Right cardiac atrium (tissue), 5 donors: ENCODE measurements around the gene AGBL1. TPM values are rescaled to one million over a fixed set of nuclear protein-coding genes. Genes with fewer than 3 reads are reported as not detected.

ENCODE experiments used
- ATAC-seq, 2 donors: fragments of 200-7000 bp; cut with Tn5 transposase; one replicate each; pipeline versions ENCODE4 v1.8.0 to v1.9.1; 2020; ENCODE audit warnings: moderate library complexity in 2 of 2, mild to moderate bottlenecking in 1 of 2
- DNase-seq, 3 donors: peaks; one replicate each; pipeline ENCODE4 v3.0.0-alpha.2; 2020
- H3K27ac ChIP-seq: one replicate; pipeline ENCODE4 v1.5.1; 2013; ENCODE audit warnings: mild to moderate bottlenecking, low read length, control low read depth, moderate library complexity
- H3K27me3 ChIP-seq: one replicate; pipeline ENCODE4 v1.6.1; 2013; ENCODE audit not compliant: control insufficient read depth, insufficient read depth
- H3K4me1 ChIP-seq: one replicate; pipeline ENCODE4 v1.6.1; 2013; ENCODE audit warnings: low read length; ENCODE audit not compliant: control insufficient read depth, insufficient read depth
- H3K4me3 ChIP-seq: one replicate; pipeline ENCODE4 v1.5.1; 2013; ENCODE audit warnings: low read length, control low read depth
- H3K9me3 ChIP-seq: one replicate; pipeline ENCODE4 v1.6.1; 2013; ENCODE audit warnings: low read length; ENCODE audit not compliant: control insufficient read depth
- WGBS: extraction: QIAGEN DNeasy Blood & Tissue Kit; methylation state at CpG from one replicate; pipeline ENCODE4 v1.1.7; 2013; 5-methylcytosine and 5-hydroxymethylcytosine counted together
- intact Hi-C, 4 donors: fragments of 100-400 bp; cut with DNase I; formaldehyde crosslinking; loops; one replicate each; pipeline versions ENCODE4 v1.11.0 to v1.14.0; 2022 to 2023
- polyA plus RNA-seq: library from polyadenylated mRNA; stranded (reverse); fragments of 200-250 nt; gene quantifications from one replicate; pipeline ENCODE4 v1.2.3, GENCODE V29; 2013
- total RNA-seq, 4 donors: library from RNA; stranded (reverse); fragmentation: NEBNext Ultra II Directional; extraction: Animal tissue kit (Norgen Biotek cat#: 25700); gene quantifications; one replicate each; pipeline ENCODE4 v1.2.1, GENCODE V29; 2021
- donor health status: healthy with polysubstance abuse.
- donor health status: DM: no; HTN: yes; CAD: no.
- donor health status: DM: no; HTN: no; CAD: no.
- donor health status: DM: no; HTN: yes; CAD: no; lungs with severe emphysema.
- donor health status: DM: yes; HTN: yes; CAD: no.

AGBL1 gene
- total and polyA plus RNA-seq, 5 donors: not detected

GRCh38 chr15:86483936-86484335 is 404.3 kb downstream of the AGBL1 start:
- Histone ChIP-seq H3K27ac (no peak overlapping the region), H3K4me1 (no peaks in the 10 kb centered on the region), H3K9me3 (no peaks in the 10 kb centered on the region), H3K4me3 (no peak overlapping the region), H3K27me3 (no peaks in the 10 kb centered on the region)
- DNase-seq (no peak), ATAC-seq (no peak)
- intact Hi-C loops: no loop called here
- WGBS: 1% methylated on average over 1 of the region's 1 CpG

DNA sequence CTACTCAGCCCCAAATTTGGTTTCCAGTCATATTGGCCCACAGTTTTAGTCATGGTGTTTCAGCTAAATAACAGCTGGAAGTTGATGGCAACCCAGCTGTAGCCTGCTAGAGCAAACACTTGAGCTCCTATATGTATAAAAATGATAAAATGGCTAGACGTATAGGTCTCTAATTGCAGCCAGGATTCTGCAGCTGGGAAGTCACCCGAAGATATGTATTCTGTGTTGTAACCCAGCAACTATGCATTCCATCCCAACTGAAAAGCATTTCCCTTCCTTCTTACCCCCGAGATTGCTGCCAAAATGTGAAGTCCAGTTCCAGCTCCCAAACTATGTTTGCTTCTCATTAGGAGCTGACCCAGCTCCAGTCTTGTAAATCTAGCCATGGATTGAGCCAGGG is 408.4 kb downstream of the AGBL1 start:
- intact Hi-C loops: no loop called here
- Histone ChIP-seq H3K9me3 (no peaks in the 10 kb centered on the region), H3K27ac (no peak overlapping the region), H3K4me1 (peaks cover 2% of the 10 kb centered on the region), H3K27me3 (no peaks in the 10 kb centered on the region), H3K4me3 (no peak overlapping the region)
- WGBS: 51% methylated on average over 3 of the region's 3 CpGs
- DNase-seq (no peak), ATAC-seq (no peak)

GRCh38 chr15:86489981-86490380 is 410.3 kb downstream of the AGBL1 start:
- intact Hi-C loops: no loop called here
- no peak overlapping the region for H3K27ac ChIP-seq

GRCh38 chr15:86491118-86491517 is 411.4 kb downstream of the AGBL1 start:
- DNase-seq (no peak), ATAC-seq (no peak)
- Histone ChIP-seq H3K4me1 (peaks cover 2% of the 10 kb centered on the region), H3K27ac (no peak overlapping the region), H3K9me3 (no peaks in the 10 kb centered on the region), H3K4me3 (no peak overlapping the region), H3K27me3 (no peaks in the 10 kb centered on the region)
- WGBS: 85% methylated on average over 2 of the region's 2 CpGs
- intact Hi-C loops: no loop called here

More at GRCh38 chr15:86489981-86490380, 410.3 kb downstream of the AGBL1 start:
- no peak for DNase-seq
- WGBS: 25% methylated on average over 5 of the region's 5 CpGs
- no peaks in the 10 kb centered on the region for H3K27me3 ChIP-seq
- ATAC-seq: peak in 1 of 2 donors; percentile 43
- H3K4me3 ChIP-seq: no peak overlapping the region
- peaks cover 2% of the 10 kb centered on the region for H3K4me1 ChIP-seq
- no peaks in the 10 kb centered on the region for H3K9me3 ChIP-seq

DNA sequence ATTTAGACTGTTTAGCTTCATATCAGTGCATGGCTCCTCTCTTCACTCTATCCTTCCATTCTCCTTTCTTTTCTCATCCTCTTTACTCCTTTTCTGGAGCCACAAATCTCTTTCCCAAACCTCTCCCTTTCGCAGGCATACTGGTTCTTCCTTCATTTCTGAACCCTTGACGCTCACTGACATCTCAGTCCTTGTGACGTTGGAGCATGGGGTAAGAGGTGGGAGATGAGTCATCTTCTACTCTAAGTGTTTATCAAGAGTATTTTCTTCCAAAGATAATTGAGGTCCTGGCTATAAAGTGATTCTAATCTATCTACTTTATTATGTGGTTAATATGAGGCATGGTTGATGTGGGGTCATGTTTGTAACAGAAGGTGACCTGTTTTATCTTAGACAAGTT is 414.2 kb downstream of the AGBL1 start:
- Histone ChIP-seq H3K4me1 (peaks cover 2% of the 10 kb centered on the region), H3K27ac (no peak overlapping the region), H3K4me3 (no peak overlapping the region), H3K9me3 (no peaks in the 10 kb centered on the region), H3K27me3 (no peaks in the 10 kb centered on the region)
- DNase-seq (no peak), ATAC-seq (no peak)
- intact Hi-C loops: no loop called here
- WGBS: 50% methylated on average over 3 of the region's 3 CpGs

DNA sequence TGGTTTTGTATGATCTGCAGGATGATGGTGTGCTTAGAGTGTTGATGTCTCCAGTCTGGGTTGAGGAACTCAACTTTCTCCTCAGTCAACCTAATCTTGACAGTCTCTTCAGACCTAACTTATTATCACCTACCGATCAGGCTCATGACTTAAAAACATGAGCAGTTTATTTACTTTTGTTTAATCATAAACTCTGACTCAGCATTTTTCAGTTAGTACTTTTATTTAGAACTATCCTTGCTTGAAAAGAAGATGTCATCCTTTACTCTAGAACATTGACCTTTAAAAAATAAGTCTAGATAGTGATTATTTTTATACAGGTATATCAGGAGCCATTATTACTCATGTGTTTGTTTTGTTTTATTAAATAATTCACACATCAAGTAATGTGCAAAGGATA is 414.8 kb downstream of the AGBL1 start:
- H3K9me3 ChIP-seq: no peaks in the 10 kb centered on the region
- H3K4me3 ChIP-seq: no peak overlapping the region
- ATAC-seq (no peak), DNase-seq (no peak)
- WGBS: 78% methylated on average over 1 of the region's 1 CpG
- H3K27me3 ChIP-seq: no peaks in the 10 kb centered on the region
- intact Hi-C loops: no loop called here
- H3K27ac ChIP-seq: no peak overlapping the region
- H3K4me1 ChIP-seq: peaks cover 2% of the 10 kb centered on the region

- no peaks in the 10 kb centered on the region for H3K9me3 ChIP-seq
- DNase-seq: no peak
- H3K4me3 ChIP-seq: no peak overlapping the region
- H3K4me1 ChIP-seq: no peaks in the 10 kb centered on the region
- no peak for ATAC-seq
- intact Hi-C loops: no loop called here
- WGBS: 10% methylated on average over 1 of the region's 1 CpG
- no peak overlapping the region for H3K27ac ChIP-seq
- no peaks in the 10 kb centered on the region for H3K27me3 ChIP-seq
Observed at GRCh38 chr15:86502301-86502700, 422.6 kb downstream of the AGBL1 start.

- no peak overlapping the region for H3K4me3 ChIP-seq
- WGBS: 91% methylated on average over 2 of the region's 2 CpGs
- H3K27me3 ChIP-seq: no peaks in the 10 kb centered on the region
- ATAC-seq: no peak
- no peak overlapping the region for H3K27ac ChIP-seq
- intact Hi-C loops: no loop called here
- no peaks in the 10 kb centered on the region for H3K4me1 ChIP-seq
- no peak for DNase-seq
- no peaks in the 10 kb centered on the region for H3K9me3 ChIP-seq
Observed at GRCh38 chr15:86505951-86506350, 426.3 kb downstream of the AGBL1 start.

DNA sequence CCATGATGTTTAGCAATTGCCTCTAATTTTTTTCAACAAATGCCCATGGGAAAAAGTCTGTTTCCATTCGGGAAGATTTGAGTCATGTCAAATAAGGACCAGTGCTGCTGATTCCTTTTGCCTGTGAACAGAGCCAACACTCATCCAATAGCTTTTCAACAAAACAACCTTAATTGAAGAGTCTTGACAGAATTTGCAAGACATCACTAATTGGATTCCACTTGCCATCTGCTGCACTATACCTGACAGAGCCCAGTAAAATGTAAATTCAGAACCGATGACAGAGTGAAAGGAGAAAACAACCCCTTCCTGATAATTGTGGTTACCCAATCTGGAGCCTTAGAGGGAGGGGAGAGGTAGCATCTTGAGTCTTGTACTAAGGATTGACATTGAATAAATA is 426.7 kb downstream of the AGBL1 start:
- Histone ChIP-seq H3K9me3 (no peaks in the 10 kb centered on the region), H3K4me1 (no peaks in the 10 kb centered on the region), H3K27ac (no peak overlapping the region), H3K4me3 (no peak overlapping the region), H3K27me3 (no peaks in the 10 kb centered on the region)
- intact Hi-C loops: no loop called here
- no peak for ATAC-seq
- 67% methylated on average over 2 of the region's 2 CpGs for WGBS
- DNase-seq: no peak

- Histone ChIP-seq H3K4me3 (no peak overlapping the region), H3K4me1 (no peaks in the 10 kb centered on the region), H3K27me3 (no peaks in the 10 kb centered on the region), H3K9me3 (no peaks in the 10 kb centered on the region), H3K27ac (no peak overlapping the region)
- ATAC-seq (no peak), DNase-seq (no peak)
- intact Hi-C loops: no loop called here
- WGBS: 79% methylated on average over 4 of the region's 4 CpGs
Observed at GRCh38 chr15:86515625-86516024, 436.0 kb downstream of the AGBL1 start.

DNA sequence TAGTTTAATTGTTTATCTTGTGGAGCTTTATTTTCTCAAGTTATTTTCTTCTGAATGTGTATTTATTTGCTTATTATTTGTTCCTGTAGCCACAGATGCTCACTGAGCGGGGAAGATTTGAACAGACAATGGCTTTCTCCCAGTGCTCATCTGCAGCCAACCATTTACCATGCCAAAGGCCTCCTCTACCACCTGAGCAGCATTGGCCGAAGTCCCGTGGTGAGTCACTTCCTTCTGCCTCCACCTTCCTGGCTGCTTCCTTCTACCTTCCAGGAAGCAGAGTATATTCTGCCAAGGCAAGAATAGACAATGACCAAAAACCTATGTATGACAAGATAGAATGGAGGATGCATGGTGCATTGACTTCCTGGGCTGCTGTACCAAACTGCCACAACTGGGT is 443.1 kb downstream of the AGBL1 start:
- no peaks in the 10 kb centered on the region for H3K4me1 ChIP-seq
- DNase-seq: no peak
- intact Hi-C loops: no loop called here

DNA sequence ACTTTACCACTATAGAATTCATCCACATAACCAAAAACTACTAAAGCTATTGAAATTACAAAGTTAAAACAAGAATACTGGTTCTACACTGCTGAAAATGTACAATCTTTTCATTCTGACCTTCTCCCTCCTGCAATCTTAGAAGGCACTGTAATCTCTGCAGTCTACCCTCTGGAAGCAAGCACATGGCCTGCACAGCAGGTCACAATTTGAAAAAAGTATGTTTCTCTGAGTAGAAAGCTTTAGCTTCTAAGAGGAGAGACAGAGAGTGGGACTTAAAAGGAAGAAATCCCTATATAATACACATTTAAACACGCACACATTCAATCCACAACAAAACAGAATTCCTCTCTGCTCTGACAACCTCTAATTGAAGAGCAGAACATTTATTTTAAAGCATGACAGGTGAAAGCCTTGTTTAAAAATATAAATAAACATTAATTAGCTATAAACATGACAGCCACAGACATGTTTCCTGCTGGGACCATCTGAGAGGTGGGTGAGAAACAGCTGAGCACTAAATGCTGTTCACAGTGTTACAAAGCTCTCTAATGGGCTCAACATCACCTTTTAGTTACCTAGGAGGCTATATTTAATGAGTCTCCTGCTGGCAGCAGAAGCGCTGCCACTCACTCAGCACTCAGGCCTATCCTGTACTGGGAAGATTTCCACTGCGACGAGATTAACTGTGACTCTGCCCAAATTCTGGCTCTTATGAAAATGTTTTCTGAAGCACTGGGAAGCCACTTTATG is 447.4 kb downstream of the AGBL1 start:
- no peak for DNase-seq
- no peaks in the 10 kb centered on the region for H3K4me1 ChIP-seq
- ATAC-seq: no peak
- no peaks in the 10 kb centered on the region for H3K9me3 ChIP-seq
- intact Hi-C loops: no loop called here
- WGBS: 66% methylated on average over 4 of the region's 4 CpGs
- no peaks in the 10 kb centered on the region for H3K27me3 ChIP-seq
- no peak overlapping the region for H3K4me3 ChIP-seq
- H3K27ac ChIP-seq: no peak overlapping the region

More for the DNA sequence above, 443.1 kb downstream of the AGBL1 start:
- H3K27ac ChIP-seq: no peak overlapping the region
- no peaks in the 10 kb centered on the region for H3K9me3 ChIP-seq
- WGBS: 84% methylated on average over 3 of the region's 3 CpGs
- H3K27me3 ChIP-seq: no peaks in the 10 kb centered on the region
- ATAC-seq: no peak
- no peak overlapping the region for H3K4me3 ChIP-seq
